Caco-2 (cell line): ENCODE results near the gene TSPAN33. TPM values are rescaled to one million over a fixed set of nuclear protein-coding genes. Genes with fewer than 3 reads are reported as not detected.

Experiments
- BruUV-seq: library from RNA; stranded (reverse); fragments of 400-500 nt; replicated peaks from 2 replicates; lab custom pipeline; 2021; lab: Mats Ljungman, UMichigan
- CTCF ChIA-PET: fragments of 300-600 bp; sonication (Branson Sonifier 250); formaldehyde crosslinking; loops from one replicate; lab custom pipeline; 2022; ENCODE audit warnings: antibody characterized with exemption; lab: Charles Lee
- POLR2A ChIA-PET: fragments of 300-600 bp; sonication (Branson Sonifier 250); formaldehyde crosslinking; loops from one replicate; lab custom pipeline; 2022; ENCODE audit warnings: antibody characterized with exemption; lab: Charles Lee
- DNase-seq, 2 experiments: peaks; one replicate each; pipeline versions ENCODE4 v3.0.0 to v3.0.0-alpha.2; 2020 to 2022
- H3K27me3 ChIP-seq: replicated peaks from 2 replicates; pipeline ENCODE4 v1.6.0; 2011; ENCODE audit warnings: low read length; ENCODE audit not compliant: control insufficient read depth, insufficient read depth
- H3K36me3 ChIP-seq: 2 replicates; pipeline ENCODE4 v1.5.1; 2011; ENCODE audit warnings: low read length; ENCODE audit not compliant: control insufficient read depth, insufficient read depth
- H3K4me1 ChIP-seq: fragments of 250-450 bp; sonication (Bioruptor Pico); 2 replicates; pipeline ENCODE4 v1.5.1; 2020; ENCODE audit warnings: mild to moderate bottlenecking
- H3K4me3 ChIP-seq: 2 replicates; pipeline ENCODE4 v1.5.1; 2011; ENCODE audit warnings: low read depth, mild to moderate bottlenecking, control low read depth, low read length
- H3K9me3 ChIP-seq: fragments of 250-450 bp; sonication (Bioruptor Pico); 2 replicates; pipeline ENCODE4 v1.5.1; 2020; ENCODE audit warnings: mild to moderate bottlenecking, moderate library complexity
- H3K27ac Mint-ChIP-seq: one replicate; pipeline ENCODE4 v1.8.0; 2022; ENCODE audit warnings: mixed read lengths; ENCODE audit not compliant: unreplicated experiment
- H3K27me3 Mint-ChIP-seq: one replicate; pipeline ENCODE4 v1.8.0; 2022; ENCODE audit warnings: mixed read lengths; ENCODE audit not compliant: insufficient read depth, unreplicated experiment
- H3K36me3 Mint-ChIP-seq: one replicate; pipeline ENCODE4 v1.8.0; 2022; ENCODE audit warnings: mild to moderate bottlenecking, mixed read lengths; ENCODE audit not compliant: insufficient read depth, unreplicated experiment
- H3K4me1 Mint-ChIP-seq: one replicate; pipeline ENCODE4 v1.8.0; 2022; ENCODE audit warnings: low read depth, mixed read lengths; ENCODE audit not compliant: unreplicated experiment
- H3K4me3 Mint-ChIP-seq: one replicate; pipeline ENCODE4 v1.8.0; 2022; ENCODE audit warnings: mild to moderate bottlenecking, moderate library complexity, mixed read lengths; ENCODE audit not compliant: unreplicated experiment
- H3K9me3 Mint-ChIP-seq: one replicate; pipeline ENCODE4 v1.8.0; 2022; ENCODE audit warnings: mixed read lengths; ENCODE audit not compliant: unreplicated experiment
- intact Hi-C: fragments of 100-400 bp; cut with micrococcal nuclease; formaldehyde crosslinking; loops from one replicate; pipeline ENCODE4 v1.10.0; 2022; ENCODE audit not compliant: unreplicated experiment
- total RNA-seq: library from RNA; stranded (reverse); gene quantifications from 2 replicates; pipeline ENCODE4 v1.2.3, GENCODE V29; 2022
- TF ChIP-seq, protein P1 (sequence below), 2 experiments: fragments of 200-600 bp in 1 of 2; IDR thresholded peaks; 1 replicate in 1 of 2; 2 replicates in 1 of 2; pipeline versions ENCODE4 v1.5.1 to v1.8.0; 2011 to 2022; ENCODE audit warnings: antibody characterized with exemption in 1 of 2, control low read depth in 1 of 2, inconsistent platforms in 1 of 2, low read depth in 1 of 2, low read length in 1 of 2, mild to moderate bottlenecking in 1 of 2, moderate library complexity in 1 of 2; ENCODE audit not compliant: insufficient read depth in 1 of 2, severe bottlenecking in 1 of 2, unreplicated experiment in 1 of 2

The TSPAN33 gene
- total RNA-seq, 1 experiment from 2014 or later, result 4.5 TPM

DNA sequence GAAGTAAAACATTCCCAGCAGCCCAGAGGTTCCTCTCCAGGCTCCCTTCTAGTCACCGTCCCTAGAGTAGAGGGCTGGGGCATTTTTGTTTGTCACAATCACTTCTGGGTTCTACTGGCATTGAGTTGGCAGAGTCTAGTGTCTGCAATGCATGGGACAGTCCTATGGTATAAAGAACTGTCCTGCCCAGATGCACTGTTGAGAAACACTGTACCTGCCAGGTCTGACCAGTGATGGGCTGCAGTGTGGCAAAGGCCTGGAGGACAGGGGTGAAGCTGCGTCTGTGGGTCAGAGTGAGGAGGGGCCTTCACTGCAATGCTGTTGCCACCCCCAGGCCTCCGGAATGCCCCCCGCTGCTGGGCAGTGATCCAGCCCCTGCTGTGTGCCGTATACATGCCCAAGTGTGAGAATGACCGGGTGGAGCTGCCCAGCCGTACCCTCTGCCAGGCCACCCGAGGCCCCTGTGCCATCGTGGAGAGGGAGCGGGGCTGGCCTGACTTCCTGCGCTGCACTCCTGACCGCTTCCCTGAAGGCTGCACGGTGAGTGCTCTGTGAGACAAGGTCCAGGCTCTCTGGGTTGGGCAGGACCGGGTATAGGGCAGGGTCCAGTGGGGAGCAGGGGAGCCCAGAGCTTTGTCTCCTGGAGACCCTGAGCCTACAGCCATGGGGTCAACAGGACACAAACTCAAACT, 58.7 kb downstream of the TSPAN33 start:
- no peak for DNase-seq
- H3K27ac Mint-ChIP-seq, result no peak overlapping the region
- H3K4me1 ChIP-seq, result no peaks in the 10 kb centered on the region
- TF ChIP-seq, protein P1, sequence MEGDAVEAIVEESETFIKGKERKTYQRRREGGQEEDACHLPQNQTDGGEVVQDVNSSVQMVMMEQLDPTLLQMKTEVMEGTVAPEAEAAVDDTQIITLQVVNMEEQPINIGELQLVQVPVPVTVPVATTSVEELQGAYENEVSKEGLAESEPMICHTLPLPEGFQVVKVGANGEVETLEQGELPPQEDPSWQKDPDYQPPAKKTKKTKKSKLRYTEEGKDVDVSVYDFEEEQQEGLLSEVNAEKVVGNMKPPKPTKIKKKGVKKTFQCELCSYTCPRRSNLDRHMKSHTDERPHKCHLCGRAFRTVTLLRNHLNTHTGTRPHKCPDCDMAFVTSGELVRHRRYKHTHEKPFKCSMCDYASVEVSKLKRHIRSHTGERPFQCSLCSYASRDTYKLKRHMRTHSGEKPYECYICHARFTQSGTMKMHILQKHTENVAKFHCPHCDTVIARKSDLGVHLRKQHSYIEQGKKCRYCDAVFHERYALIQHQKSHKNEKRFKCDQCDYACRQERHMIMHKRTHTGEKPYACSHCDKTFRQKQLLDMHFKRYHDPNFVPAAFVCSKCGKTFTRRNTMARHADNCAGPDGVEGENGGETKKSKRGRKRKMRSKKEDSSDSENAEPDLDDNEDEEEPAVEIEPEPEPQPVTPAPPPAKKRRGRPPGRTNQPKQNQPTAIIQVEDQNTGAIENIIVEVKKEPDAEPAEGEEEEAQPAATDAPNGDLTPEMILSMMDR (IDR thresholded peaks at IDR 0.05; ENCODE audit: insufficient read depth in 1 of 2, low read depth in 1 of 2, low read length in 1 of 2, severe bottlenecking in 1 of 2, unreplicated experiment in 1 of 2), result no peak
- CTCF ChIA-PET, result interaction anchor here (1.2 kb wide), 1 partner anchor 39 kb away, joined by 4 read pairs; no protein-coding TSS in a partner anchor
- no peak overlapping the region for H3K4me3 ChIP-seq
- no peaks in the 10 kb centered on the region for H3K27me3 Mint-ChIP-seq
- H3K36me3 ChIP-seq, result no peaks in the 10 kb centered on the region
- no peaks in the 10 kb centered on the region for H3K9me3 ChIP-seq
- H3K27me3 ChIP-seq, result no peaks in the 10 kb centered on the region
- H3K4me1 Mint-ChIP-seq, result no peaks in the 10 kb centered on the region
- no TSS peak for BruUV-seq
- intact Hi-C loops, result no loop called here
- H3K4me3 Mint-ChIP-seq, result no peak overlapping the region
- H3K9me3 Mint-ChIP-seq, result no peaks in the 10 kb centered on the region
- POLR2A ChIA-PET, result no interaction called here
- peaks cover 6% of the 10 kb centered on the region for H3K36me3 Mint-ChIP-seq

DNA sequence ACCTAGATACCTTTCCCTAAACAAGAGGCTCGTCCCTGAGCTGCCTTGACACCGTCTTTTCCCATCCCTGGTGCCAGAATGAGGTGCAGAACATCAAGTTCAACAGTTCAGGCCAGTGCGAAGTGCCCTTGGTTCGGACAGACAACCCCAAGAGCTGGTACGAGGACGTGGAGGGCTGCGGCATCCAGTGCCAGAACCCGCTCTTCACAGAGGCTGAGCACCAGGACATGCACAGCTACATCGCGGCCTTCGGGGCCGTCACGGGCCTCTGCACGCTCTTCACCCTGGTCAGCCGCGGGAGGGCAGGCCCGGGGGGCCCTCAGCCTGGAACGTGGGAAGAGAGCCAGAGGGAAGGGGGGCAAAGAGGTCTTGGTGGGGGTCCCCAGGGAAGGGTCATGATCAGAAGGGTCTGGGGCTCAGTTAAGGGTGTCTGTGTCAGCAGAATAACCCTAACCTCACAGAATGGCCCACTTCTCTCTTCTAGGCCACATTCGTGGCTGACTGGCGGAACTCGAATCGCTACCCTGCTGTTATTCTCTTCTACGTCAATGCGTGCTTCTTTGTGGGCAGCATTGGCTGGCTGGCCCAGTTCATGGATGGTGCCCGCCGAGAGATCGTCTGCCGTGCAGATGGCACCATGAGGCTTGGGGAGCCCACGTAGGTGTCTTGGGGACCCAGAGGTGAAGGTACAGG, 60.8 kb downstream of the TSPAN33 start:
- POLR2A ChIA-PET, result no interaction called here
- intact Hi-C loops, result no loop called here
- no peak overlapping the region for H3K4me3 ChIP-seq
- H3K27me3 ChIP-seq, result no peaks in the 10 kb centered on the region
- no peaks in the 10 kb centered on the region for H3K9me3 ChIP-seq
- Mint-ChIP-seq H3K36me3 (peaks cover 6% of the 10 kb centered on the region), H3K27ac (no peak overlapping the region), H3K9me3 (no peaks in the 10 kb centered on the region), H3K4me3 (no peak overlapping the region), H3K4me1 (no peaks in the 10 kb centered on the region), H3K27me3 (no peaks in the 10 kb centered on the region)
- H3K36me3 ChIP-seq, result peaks cover 2% of the 10 kb centered on the region; the same call in 1 of the 2 replicates
- CTCF ChIA-PET, result no interaction called here
- no TSS peak for BruUV-seq
- no peaks in the 10 kb centered on the region for H3K4me1 ChIP-seq
- DNase-seq, result no peak
- TF ChIP-seq, protein P1 (IDR thresholded peaks at IDR 0.05; ENCODE audit: insufficient read depth in 1 of 2, low read depth in 1 of 2, low read length in 1 of 2, severe bottlenecking in 1 of 2, unreplicated experiment in 1 of 2), result no peak

DNA sequence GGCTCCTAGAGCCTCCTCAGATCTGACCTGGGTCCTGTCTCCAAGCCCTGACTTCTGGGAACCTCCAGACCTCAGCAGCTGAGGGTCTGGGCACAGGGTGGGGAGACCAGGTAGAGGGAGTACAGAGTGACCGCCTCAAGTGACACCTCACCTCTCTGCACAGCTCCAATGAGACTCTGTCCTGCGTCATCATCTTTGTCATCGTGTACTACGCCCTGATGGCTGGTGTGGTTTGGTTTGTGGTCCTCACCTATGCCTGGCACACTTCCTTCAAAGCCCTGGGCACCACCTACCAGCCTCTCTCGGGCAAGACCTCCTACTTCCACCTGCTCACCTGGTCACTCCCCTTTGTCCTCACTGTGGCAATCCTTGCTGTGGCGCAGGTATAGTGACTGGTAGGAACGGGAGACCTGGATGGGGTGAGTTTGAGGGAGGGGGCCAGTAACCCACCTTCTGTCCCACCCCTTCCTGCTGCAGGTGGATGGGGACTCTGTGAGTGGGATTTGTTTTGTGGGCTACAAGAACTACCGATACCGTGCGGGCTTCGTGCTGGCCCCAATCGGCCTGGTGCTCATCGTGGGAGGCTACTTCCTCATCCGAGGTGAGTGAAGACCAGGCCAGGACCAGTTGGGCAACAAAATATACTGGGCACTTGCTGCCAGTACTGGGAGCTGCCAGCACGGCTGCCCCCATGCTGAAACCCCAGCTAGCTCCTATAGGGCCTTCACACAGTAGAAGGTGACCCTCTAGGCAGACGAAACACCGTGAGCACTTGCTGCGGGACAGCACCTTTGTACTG, 61.7 kb downstream of the TSPAN33 start:
- Mint-ChIP-seq H3K9me3 (no peaks in the 10 kb centered on the region), H3K4me1 (no peaks in the 10 kb centered on the region), H3K27me3 (no peaks in the 10 kb centered on the region), H3K4me3 (no peak overlapping the region), H3K36me3 (peaks cover 13% of the 10 kb centered on the region), H3K27ac (no peak overlapping the region)
- ChIA-PET POLR2A (no interaction called here), CTCF (interaction anchor here (2.0 kb wide), 1 partner anchor 42 kb away, joined by 9 read pairs; no protein-coding TSS in a partner anchor)
- intact Hi-C loops, result no loop called here
- DNase-seq, result no peak
- H3K36me3 ChIP-seq, result peaks cover 6% of the 10 kb centered on the region
- BruUV-seq, result no TSS peak
- no peaks in the 10 kb centered on the region for H3K27me3 ChIP-seq
- no peaks in the 10 kb centered on the region for H3K9me3 ChIP-seq
- TF ChIP-seq, protein P1 (IDR thresholded peaks at IDR 0.05; ENCODE audit: insufficient read depth in 1 of 2, low read depth in 1 of 2, low read length in 1 of 2, severe bottlenecking in 1 of 2, unreplicated experiment in 1 of 2), result no peak
- H3K4me3 ChIP-seq, result no peak overlapping the region
- no peaks in the 10 kb centered on the region for H3K4me1 ChIP-seq
